Esophagus squamous epithelium (tissue), 5 donors: Measurements from ENCODE around the gene DNAH11. TPM values are rescaled to one million over a fixed set of nuclear protein-coding genes. Genes with fewer than 3 reads are reported as not detected.
"Not testable (repeated sequence)": the region's sequence is repeated elsewhere in the genome, so short reads cannot be mapped to it uniquely, and the experiment has no call there.

Experiments
- DNase-seq: peaks from one replicate; lab custom pipeline; 2025; lab: John Stamatoyannopoulos, UW
- H3K27ac ChIP-seq, 4 donors: fragments of 200-600 bp; sonication (generic); one replicate each; pipeline ENCODE4 v1.5.1; 2016 to 2019; ENCODE audit warnings: mild to moderate bottlenecking in 1 of 4
- H3K27me3 ChIP-seq, 4 donors: fragments of 200-600 bp; sonication (generic); 1 replicate in 3 of 4; 2 replicates in 1 of 4; pipeline versions ENCODE4 v1.5.1 to v1.6.0; 2017 to 2021; ENCODE audit warnings: antibody characterized with exemption in 1 of 4
- H3K36me3 ChIP-seq, 3 donors: fragments of 200-600 bp; sonication (generic); one replicate each; pipeline ENCODE4 v1.5.1; 2016 to 2019
- H3K4me1 ChIP-seq, 3 donors: fragments of 200-600 bp; sonication (generic); one replicate each; pipeline ENCODE4 v1.5.1; 2017 to 2019
- H3K4me3 ChIP-seq, 4 donors: fragments of 200-600 bp; sonication (generic); 1 replicate in 3 of 4; 2 replicates in 1 of 4; pipeline ENCODE4 v1.5.1; 2016 to 2019; ENCODE audit warnings: mild to moderate bottlenecking in 2 of 4, moderate library complexity in 1 of 4
- H3K9me3 ChIP-seq, 3 donors: fragments of 200-600 bp; sonication (generic); one replicate each; pipeline ENCODE4 v1.5.1; 2016 to 2019
- POLR2A ChIP-seq, 4 donors: fragments of 450-650 bp; IDR thresholded peaks; one replicate each; pipeline ENCODE4 v1.6.1; 2017; ENCODE audit warnings: antibody characterized with exemption in 4 of 4, mild to moderate bottlenecking in 4 of 4, moderate library complexity in 3 of 4
- WGBS, 2 donors: methylation state at CpG; one replicate each; pipeline ENCODE4 v1.1.5; 2018; 5-methylcytosine and 5-hydroxymethylcytosine counted together
- intact Hi-C: fragments of 100-400 bp; cut with DNase I; formaldehyde crosslinking; loops from one replicate; pipeline ENCODE4 v1.15.0; 2022
- total RNA-seq, 4 donors: library from RNA; depleted of rRNA; stranded (reverse); fragments of >200 nt; gene quantifications; one replicate each; pipeline ENCODE4 v1.1.0, GENCODE V29; 2016
- TF ChIP-seq, protein P1 (sequence below), 6 experiments: fragments of 450-650 bp in 4 of 6; fragments of 200-600 bp in 2 of 6; sonication (generic) in 2 of 6; IDR thresholded peaks; one replicate each; pipeline ENCODE4 v1.5.1; 2016 to 2019; ENCODE audit warnings: antibody characterized with exemption in 6 of 6, mild to moderate bottlenecking in 4 of 6, moderate library complexity in 4 of 6
- donor health status: DM: yes; HTN: yes; CAD: no.

DNAH11 gene
- total RNA-seq, 4 donors from 2014 or later: 0.35 to 7.4 (median 0.74) TPM

DNA sequence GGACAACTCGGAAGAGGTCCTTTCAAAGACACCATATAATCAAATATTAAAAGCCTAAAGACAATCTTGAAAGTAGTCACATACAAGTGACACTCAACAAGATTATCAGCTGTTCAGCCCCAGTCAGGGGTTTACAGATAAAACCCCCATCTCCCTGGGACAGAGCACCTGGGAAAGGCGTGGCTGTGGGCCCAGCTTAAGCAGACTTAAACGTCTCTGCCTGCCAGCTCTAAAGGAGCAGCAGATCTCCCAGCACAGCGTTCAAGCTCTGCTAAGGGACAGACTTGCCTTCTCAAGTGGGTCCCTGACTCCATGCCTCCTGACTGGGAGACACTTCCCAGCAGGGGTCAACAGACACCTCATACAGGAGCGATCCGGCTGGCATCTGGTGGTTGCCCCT lies 384.9 kb downstream of the DNAH11 start:
- Histone ChIP-seq H3K36me3 (no peaks in the 10 kb centered on the region), H3K4me1 (peaks cover 0 to 7% (median 0%) of the 10 kb centered on the region in 3 donors), H3K9me3 (no peaks in the 10 kb centered on the region), H3K27me3 (no peaks in the 10 kb centered on the region), H3K4me3 (no peak overlapping the region), H3K27ac (no peak overlapping the region)
- intact Hi-C loops: no loop called here
- no peak for TF ChIP-seq POLR2A (IDR thresholded peaks at IDR 0.05)
- TF ChIP-seq, protein P1, sequence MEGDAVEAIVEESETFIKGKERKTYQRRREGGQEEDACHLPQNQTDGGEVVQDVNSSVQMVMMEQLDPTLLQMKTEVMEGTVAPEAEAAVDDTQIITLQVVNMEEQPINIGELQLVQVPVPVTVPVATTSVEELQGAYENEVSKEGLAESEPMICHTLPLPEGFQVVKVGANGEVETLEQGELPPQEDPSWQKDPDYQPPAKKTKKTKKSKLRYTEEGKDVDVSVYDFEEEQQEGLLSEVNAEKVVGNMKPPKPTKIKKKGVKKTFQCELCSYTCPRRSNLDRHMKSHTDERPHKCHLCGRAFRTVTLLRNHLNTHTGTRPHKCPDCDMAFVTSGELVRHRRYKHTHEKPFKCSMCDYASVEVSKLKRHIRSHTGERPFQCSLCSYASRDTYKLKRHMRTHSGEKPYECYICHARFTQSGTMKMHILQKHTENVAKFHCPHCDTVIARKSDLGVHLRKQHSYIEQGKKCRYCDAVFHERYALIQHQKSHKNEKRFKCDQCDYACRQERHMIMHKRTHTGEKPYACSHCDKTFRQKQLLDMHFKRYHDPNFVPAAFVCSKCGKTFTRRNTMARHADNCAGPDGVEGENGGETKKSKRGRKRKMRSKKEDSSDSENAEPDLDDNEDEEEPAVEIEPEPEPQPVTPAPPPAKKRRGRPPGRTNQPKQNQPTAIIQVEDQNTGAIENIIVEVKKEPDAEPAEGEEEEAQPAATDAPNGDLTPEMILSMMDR (IDR thresholded peaks at IDR 0.05): no peak
- WGBS, 2 donors: 24 to 81% methylated on average over 1 to 3 of the region's 6 CpGs
- DNase-seq: no peak

DNA sequence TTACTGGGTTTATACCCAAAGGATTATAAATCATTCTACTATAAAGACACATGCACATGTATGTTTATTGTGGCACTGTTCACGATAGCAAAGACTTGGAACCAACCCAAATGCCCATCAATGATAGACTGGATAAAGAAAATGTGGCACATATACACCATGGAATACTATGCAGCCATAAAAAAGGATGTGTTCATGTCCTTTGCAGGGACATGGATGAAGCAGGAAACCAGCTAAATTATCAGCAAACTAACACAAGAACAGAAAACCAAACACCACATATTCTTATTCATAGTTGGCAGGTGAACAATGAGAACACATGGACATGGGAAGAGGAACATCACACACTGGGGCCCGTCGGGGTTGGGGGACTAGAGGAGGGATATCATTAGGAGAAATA lies 390.5 kb downstream of the DNAH11 start:
- H3K9me3 ChIP-seq, H3K27ac ChIP-seq, DNase-seq, intact Hi-C loops, H3K4me3 ChIP-seq, H3K4me1 ChIP-seq, H3K27me3 ChIP-seq, H3K36me3 ChIP-seq: not testable (repeated sequence)
- WGBS, 2 donors: 64 to 90% methylated on average over 3 of the region's 3 CpGs

DNA sequence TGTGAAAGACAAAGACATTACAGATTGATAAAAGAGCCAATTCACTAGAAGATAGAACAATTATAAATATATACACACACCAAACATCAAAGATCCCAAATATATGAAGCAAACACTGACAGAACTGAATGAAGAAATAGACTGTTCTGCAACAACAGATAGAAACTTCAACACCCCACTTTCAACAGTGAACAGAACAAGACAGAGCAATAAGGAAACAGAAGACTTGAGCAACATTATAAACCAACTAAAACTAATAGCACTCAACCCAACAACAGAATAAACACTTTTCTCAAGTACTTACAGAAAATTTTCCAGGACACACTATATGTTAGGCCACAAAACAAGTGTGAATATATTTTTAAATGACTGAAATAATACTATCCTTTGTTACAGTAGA lies 392.0 kb downstream of the DNAH11 start:
- H3K9me3 ChIP-seq: no peaks in the 10 kb centered on the region
- TF ChIP-seq, protein P1 (IDR thresholded peaks at IDR 0.05): no peak
- TF ChIP-seq POLR2A (IDR thresholded peaks at IDR 0.05): no peak
- DNase-seq: no peak
- no peak overlapping the region for H3K4me3 ChIP-seq
- intact Hi-C loops: no loop called here
- H3K27ac ChIP-seq: no peak overlapping the region
- peaks cover 0 to 13% (median 0%) of the 10 kb centered on the region in 3 donors for H3K4me1 ChIP-seq
- no peaks in the 10 kb centered on the region for H3K27me3 ChIP-seq
- no peaks in the 10 kb centered on the region for H3K36me3 ChIP-seq

DNA sequence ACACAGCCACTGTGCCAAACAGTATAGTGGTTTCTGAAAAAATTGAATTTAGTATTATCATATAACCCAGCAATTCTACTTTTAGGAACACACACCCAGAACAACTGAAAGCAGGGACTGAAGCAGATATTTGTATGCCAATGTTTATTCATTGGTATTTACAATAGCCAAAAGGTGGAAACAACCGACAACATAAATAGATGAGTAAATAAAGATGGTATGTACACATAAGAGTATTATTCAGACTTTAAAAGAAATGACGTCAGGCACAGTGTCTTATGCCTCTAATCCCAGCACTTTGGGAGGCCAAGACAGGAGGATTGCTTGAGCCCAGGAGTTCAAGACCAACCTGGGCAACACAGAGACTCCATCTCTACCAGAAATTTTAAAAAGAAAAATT lies 395.6 kb downstream of the DNAH11 start:
- Histone ChIP-seq H3K36me3 (no peaks in the 10 kb centered on the region), H3K4me3 (no peak overlapping the region), H3K27me3 (no peaks in the 10 kb centered on the region), H3K9me3 (no peaks in the 10 kb centered on the region), H3K27ac (no peak overlapping the region), H3K4me1 (peaks cover 0 to 40% (median 0%) of the 10 kb centered on the region in 3 donors)
- 63 to 67% methylated on average over 2 of the region's 2 CpGs for WGBS, 2 donors
- intact Hi-C loops: no loop called here
- no peak for TF ChIP-seq POLR2A (IDR thresholded peaks at IDR 0.05)
- TF ChIP-seq, protein P1 (IDR thresholded peaks at IDR 0.05): no peak
- no peak for DNase-seq

DNA sequence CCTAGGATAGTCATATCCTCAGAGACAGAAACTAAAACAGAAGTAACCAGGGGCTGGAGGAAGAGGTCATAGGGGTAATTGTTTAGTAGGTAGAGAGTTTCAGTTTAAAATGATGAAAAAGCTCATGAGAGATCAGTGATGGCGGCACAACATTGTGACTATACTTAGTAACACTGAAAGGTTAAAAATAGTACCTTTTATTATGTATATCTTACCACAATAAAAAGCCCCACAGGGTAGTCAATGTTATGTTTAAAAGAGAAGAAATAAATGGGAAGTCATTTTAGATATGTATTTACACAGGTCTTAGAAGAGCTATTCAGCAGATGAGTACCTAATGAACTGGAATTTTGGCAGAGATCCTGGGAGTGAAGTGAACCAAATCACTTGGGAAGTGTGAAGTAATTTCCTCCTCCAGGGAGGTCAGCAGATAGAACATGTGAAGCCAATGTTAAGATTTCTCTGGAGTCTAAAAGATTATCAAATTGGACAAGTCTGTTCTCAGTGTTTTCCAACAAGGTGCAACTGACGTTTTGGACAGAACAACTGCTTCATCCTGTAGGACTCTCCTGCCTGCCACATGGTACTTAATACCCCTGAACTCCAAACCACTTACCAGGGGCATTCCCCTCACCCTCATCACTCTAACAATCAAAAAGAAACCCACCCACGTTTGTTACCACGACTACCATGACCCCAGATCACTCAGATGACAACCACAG lies 396.5 kb downstream of the DNAH11 start:
- Histone ChIP-seq H3K4me3 (no peak overlapping the region), H3K27ac (no peak overlapping the region), H3K9me3 (no peaks in the 10 kb centered on the region), H3K27me3 (no peaks in the 10 kb centered on the region), H3K36me3 (no peaks in the 10 kb centered on the region), H3K4me1 (peaks cover 0 to 48% (median 0%) of the 10 kb centered on the region in 3 donors)
- 35 to 40% methylated on average over 4 of the region's 4 CpGs for WGBS, 2 donors
- DNase-seq: no peak
- intact Hi-C loops: no loop called here
- TF ChIP-seq, protein P1 (IDR thresholded peaks at IDR 0.05): no peak
- no peak for TF ChIP-seq POLR2A (IDR thresholded peaks at IDR 0.05)
